HG03097 (cell line): ENCODE results near the gene ST6GALNAC4.
"Not testable (repeated sequence)": the region's sequence is repeated elsewhere in the genome, so short reads cannot be mapped to it uniquely, and the experiment has no call there.

Experiments used
- ATAC-seq: cut with Tn5 transposase; IDR thresholded peaks from one replicate; pipeline ENCODE4 v1.9.1; 2021; ENCODE audit not compliant: unreplicated experiment, low FRiP score

The ST6GALNAC4 gene

DNA sequence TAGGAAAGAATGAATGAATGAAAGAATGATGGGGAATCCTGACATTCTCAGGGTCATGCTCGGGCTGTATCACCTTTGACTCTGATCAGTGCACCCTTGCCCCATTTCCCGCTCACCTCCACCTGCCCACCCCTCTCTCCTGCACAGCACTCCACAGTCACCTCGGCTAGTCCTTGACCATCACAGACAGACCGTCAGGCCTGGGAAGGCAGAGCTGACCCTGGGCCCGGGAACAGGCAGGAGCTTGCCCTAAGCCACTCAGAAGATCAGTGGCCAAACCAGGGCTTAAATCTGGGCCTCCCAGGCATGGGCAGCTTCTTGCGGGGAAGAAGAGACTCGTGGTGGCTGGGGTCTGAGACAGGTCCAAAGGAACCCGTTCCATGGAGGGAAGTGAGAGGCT, 21.0 kb downstream of the ST6GALNAC4 start:
- no peak for ATAC-seq

DNA sequence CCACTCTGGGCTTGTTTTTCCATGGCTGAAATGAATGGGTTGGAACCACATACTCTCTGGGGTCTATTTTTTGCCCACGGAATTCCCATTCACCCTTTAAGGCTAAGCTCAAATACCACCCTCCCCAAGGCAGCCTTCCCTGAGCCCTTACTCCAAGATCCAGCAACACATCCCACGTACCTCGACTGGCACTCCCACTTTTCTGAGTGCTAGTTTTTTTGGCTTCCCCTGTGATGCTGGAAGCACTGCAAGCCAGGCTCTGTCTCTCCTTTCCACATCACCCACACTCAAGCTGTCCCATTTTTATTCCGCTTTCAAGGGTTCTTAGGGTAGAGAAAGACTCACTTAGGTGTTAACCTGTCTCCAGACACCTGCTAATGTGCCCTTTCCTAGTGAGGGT, 23.4 kb downstream of the ST6GALNAC4 start:
- ATAC-seq, result no peak

DNA sequence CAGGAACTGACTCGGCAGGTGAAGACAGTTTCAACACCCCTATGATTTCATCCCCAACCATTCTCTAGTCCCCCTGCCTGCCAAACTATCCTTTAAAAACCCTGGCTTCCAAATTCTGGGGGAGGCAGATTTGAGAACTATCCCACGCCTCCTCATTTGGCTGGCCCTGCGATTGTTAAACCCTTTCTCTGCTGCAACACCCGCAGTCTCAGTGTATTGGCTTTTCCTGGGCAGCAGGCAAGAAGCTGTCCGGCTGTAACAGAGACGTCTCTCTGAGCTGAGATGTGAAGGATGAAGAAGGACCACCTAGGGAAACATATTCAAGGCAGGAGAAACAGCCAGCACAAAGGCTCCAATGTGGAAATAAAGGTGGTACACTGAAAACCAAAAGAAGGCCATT, 24.0 kb downstream of the ST6GALNAC4 start:
- ATAC-seq, result no peak

DNA sequence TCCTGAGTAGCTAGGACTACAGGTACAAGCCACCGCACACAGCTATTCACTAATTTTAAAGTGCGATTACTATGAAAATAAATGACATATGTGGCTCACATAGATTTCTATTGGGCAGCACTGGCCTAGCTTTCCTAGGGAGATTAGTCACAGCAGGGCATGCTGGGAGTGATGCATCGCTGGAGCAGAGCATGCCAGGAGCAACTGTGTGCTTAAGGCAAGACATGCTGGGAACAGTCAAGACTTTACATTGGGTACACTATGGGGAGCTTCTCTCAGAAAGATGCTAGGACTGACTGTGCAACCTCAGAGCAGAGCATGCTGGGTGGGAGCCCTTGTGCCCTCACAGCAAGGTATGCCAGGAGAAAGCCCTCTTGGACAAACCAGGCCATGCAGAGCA, 26.8 kb downstream of the ST6GALNAC4 start:
- no peak for ATAC-seq

DNA sequence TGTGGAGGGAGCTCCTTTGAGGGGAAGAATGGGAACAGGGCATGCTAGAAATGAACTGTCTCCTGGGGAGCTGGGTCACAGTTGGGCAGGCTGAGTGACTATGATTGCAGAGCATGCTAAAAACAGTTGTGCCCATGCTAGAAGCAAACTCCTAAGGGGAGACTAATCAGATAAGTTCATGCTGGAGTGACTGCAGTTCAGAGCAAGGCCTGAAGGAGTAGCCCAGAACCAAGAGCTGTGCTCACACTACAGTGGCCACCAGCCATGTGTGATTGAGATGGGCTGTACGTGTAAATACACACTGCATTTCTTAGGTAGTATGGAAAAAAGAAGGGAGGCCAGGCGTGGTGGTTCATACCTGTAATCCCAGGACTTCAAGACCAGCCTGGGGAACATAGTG, 29.0 kb downstream of the ST6GALNAC4 start:
- no peak for ATAC-seq

DNA sequence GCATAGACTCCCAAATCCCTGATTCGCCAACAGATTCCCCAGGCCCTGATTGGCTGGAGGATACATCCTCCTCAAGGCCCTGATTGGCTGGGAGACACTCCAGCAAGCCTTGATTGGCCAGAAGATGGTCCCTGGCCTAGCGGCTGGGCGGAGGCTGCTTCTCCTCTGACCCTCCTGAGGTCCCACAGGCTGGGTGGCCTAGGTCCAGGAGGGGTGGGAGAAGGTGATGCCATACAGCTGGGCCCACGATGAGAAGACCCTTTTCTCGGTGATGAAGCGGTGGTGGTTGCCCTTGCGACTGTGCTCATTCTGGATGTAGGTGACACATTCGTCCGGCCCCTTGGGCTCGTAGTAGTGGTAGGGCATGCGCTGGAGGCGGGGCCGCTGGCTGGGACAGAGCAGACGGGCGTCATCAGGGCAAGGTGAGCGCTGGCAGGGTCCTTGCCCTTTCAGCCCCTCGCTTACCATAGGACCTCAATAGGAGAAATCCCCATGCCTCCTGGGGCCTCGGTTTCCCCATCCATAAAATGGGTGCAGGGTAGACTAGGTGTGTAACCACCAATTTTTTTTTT, 30.4 kb downstream of the ST6GALNAC4 start:
- ATAC-seq, result no peak

DNA sequence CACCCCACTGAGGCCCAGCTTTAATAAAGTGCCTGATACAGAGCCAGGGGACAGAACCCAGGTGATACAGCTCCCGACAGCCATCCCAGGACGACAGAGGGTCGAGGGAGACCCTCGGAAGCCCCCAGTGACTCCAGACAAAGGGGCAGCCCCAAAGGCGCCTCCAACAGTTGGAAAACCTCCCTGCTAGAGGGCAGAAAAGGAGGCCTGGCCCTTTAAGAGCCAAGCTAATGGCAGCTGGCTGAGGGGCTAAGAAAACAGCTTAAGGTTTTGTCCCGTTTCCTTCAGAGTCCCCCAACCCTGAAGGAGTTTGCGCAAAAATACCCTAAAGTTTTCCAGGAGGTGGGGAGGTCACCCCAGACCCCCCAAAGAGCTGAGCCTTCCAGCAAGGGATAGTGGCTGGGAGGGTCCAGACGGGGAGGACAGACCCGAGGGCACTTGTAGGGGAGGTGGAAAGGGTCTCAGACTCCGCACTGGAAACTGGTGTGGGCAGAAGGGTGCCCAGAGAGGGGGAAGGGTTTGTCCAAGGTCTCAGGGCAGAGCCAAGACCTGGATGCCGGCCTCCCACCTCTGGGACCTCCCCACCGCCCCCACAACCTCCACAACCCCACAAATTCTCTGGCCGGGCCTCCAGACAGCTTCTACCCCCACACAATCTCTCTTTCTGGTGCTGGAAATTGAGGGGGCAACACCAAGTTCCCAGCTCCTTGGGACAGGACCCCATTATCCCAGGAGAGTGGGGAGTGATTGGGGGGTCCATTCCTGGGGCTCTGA, 31.1 kb downstream of the ST6GALNAC4 start:
- no peak for ATAC-seq

DNA sequence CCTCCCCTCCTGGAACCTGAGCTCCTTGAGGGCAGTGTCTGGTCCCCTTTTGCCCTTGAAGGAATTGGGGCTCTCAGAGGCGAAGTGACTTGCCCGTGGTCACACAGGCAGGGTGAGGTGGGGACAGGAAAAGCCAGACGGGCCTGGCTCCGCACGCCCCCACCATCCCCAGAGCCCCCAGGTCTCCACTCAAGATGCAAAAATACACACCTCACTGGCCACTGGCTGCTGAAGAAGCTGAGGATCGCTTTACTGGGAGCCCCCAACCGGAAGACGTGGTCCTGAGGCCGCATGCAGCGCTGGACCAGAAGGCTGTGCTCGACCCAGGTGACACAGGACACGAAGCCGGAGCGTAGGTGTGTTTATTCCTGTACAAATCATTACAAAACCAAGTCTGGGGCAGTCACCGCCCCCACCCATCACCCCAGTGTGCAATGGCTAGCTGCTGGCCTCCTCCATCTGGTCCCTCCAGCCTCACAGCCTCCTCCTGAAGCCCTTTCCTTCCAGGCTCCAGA, 31.8 kb downstream of the ST6GALNAC4 start:
- no peak for ATAC-seq

DNA sequence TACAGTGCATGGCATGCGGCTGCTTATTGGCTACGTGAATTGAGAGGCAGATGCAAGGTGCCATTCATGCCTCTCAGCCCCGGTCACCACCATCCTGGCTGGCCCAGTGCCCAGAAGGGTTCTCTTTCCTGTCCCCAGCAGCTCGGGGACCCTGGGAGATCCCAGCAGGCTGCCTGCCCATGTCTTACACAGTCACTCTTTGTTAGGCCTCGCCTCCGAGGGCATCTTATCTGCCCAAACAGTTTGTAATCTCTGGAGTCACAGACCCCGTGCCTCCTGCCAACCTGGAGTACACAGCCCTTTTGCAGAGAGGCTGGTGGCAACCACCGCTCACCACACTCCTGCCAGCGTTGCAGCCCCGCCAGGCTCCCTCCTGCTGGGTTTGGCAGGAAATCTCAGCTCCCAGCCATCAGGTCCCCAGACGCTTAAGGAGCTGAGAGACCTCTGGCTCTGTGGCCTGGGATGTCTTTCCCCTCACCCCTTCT, 32.4 kb downstream of the ST6GALNAC4 start:
- no peak for ATAC-seq

DNA sequence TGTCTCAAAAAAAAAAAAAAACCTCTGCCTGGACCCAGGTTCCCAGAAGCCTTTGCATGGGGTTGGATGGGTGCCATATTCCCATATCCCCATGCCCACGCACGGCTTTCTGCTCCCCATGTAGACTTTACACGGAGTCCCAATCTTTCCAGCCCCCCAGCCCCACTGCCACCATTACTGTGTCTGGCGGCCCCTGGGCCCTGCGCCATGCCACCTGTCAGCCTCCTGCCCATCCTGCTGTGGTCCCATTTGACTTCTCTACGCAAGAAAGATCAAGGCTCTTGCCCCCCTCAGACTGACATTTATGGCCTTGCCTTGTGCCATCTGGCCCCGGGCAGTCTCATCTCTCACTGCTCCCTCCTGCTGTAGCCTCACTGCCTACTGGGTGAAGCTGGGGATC, 32.9 kb downstream of the ST6GALNAC4 start:
- no peak for ATAC-seq

DNA sequence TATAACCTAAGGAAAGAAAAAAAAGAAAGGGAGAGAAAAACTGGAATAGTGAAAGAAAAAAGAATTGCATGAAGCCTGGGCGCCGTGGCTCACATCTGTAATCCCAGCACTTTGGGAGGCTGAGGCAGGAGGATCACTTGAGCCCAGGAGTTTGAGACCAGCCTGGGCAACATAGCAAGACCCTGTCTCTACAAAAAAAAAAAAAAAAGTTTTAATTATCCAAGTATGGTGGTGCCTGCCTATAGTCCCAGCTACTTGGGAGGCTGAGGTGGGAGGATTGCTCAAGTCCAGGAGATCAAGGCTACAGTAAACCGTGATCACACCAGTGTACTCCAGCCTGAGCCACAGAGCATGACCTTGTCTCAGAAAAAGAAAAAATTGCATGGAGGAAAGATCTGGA, 35.1 kb downstream of the ST6GALNAC4 start:
- ATAC-seq, result not testable (repeated sequence)

DNA sequence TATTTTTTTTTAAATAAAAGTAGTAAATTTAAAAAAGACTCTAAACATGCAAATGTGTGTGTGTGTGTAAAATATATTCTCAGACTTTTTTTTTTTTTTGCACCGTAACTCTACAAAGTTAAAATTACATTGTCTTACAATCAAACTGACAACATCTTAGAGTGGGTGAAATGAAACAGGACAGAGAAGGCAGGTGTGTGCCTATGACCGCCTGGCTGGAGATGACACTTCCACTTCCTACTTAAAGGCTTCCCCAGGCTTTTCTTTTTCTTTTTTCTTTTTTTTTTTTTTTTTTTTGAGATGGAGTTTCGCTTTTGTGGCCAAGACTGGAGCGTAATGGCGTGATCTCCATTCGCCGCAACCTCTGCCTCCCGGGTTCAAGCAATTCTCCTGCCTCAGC, 36.7 kb downstream of the ST6GALNAC4 start:
- ATAC-seq, result no peak

DNA sequence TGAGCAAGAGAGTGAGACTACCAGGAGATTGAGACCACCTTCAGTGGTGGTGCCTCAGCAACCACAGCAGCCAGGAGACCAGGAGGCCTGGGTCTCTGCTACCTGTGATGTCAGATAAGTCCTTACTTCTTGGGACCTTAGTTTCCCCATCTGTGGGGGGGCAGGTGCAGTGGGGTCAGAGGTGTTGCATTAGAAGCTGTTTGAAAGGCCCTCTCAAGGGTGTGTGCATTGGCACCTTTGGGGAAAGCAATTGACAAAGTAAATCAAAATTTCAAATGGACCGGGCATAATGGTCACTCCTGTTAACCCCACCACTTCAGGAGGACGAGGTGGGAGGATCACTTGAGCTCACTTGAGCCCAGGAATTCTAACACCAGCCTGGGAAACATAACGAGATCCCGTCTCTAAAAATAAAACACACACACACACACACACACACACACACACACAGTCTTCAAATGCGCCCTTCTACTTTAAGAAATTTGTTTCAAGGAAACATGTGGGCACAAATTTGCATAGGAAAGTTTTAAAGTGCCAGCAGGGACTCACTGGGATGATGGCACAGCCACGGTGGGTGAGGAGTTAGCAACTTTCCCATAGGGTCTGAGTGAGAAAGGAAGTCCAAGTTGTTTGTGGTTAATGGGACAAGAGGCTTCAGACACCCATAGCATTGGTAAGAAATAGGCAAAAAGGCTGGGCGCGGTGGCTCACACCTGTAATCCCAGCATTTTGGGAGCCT, 38.0 kb downstream of the ST6GALNAC4 start:
- ATAC-seq, result no peak

DNA sequence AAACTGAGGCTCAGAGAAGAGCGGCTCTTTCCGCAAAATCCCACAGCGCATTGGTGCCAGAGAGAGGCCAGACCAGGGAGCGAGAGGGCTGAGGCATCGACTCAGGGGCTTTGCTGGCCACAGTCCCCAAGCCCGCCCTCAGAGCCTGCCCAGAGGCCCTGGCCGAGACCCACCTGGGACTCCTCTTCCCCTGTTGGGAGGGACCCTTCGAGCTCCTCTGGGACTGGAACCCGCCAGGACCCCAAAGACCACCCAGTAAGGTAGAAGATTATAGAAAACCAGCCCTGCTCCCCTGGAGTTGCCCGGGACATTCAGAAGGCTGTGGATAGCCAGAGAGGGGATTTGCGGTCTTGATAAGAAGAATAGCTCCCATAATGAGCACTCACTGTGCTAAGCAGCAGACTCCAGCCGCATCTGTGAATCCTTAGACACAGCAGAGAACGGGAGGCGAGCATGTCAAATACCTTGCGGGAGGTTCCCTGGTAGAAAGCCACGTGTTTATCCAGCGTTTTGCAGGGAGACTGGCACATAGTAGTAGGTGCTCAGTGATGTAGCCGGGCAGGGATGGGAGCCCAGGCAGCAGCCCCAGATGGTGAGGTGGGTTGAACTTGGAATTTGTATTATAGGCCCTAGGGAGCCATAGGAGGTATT, 38.7 kb downstream of the ST6GALNAC4 start:
- no peak for ATAC-seq

DNA sequence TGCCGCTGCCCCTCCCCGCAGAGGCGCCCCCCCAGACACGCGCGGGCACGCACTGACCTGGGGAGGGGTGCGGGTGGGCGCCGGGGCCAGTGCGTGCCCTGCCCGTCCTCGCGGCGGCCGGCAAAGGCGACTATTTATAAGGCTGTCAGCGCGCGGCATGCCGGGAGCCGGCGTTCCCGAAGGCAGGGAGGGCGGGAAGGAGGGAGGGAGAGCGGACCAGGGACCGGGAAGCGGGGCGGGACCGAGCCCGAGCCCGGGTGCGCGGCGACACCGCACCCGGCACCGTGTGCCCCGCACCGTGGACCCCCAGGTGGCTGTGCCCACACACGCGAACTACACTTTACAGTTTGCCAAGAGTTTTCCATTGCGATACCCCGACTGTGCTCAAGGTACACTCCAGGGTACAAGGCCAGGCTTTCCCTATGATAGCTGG, 39.3 kb downstream of the ST6GALNAC4 start, which contains the start of gene AK1:
TSS of gene AK1 (minus strand) at position 110 of the 433 bp plus-strand sequence. CDS start 3,058 bp downstream, outside the sequence.
- ATAC-seq, result no peak

DNA sequence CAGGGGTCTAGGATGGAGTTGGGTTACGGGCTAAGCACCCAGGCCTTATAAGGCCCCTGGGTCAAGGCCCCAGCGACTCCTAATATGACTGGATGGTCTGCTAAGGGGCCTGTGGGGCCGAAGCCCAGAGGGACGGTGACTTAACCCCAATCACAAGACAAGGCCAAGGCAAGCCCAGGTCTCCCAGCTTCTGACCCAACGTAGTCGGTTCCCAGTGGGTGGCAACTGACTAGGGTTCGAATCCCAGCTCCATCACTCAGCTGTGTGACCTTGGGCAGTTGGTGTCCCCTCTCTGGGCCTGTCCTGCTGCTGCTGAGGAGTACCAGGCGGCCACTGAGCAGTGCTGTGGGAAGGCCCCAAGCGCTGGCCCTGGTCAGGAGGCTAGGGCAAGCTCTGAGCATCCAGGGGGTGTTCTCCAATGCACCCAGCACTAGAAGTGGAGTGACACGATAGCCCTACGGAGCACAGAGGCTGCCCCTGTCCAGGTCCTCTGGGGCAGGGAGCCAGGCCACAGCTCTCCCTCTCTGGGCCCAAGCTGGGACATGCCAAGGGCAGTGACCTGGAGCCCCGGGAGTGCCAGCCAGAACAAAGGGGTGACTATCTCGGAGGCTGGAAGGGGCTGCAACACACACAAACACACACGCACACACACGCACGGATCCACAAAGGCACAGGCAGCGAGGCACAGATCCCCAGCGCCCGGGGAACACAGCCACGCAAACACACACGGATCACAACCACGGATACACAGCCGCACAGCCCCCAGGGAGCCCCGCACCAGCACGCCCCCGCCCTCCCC, 39.9 kb downstream of the ST6GALNAC4 start:
- no peak for ATAC-seq

DNA sequence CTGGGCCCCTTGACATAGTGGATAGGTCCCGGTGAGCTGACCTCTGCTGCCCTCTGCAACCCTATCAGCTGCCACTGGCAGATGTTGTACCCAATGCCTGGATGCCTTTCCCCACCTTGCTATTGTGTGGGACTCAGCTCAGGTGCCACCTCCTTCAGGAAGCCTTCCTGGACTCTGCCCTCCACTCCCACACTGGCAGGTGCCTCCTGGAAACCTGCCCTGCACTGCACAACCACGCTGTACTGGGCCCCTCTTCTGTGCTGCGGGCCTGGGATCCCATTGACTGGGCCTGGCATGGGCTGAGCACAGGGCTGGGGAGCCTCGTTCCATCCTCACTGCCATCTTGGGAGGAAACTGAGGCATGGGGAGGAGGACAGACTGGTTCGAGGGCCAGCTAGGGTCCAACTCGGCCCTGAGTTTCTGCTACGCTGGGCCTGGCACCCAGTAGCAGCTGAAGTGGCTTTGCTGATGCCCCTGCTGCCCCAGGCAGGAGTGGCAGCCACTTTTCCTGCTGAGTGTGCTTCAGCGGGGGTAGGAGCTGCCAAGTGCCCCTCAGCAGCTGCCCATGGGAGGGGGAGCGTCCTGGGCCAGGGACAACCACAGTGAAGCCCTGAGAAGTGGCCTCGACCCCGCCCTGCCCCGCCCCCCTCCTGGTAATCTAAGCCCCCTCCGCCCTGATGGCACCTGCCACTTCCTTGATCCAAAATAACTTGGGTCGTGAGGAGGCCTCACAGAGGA, 40.6 kb downstream of the ST6GALNAC4 start:
- no peak for ATAC-seq

DNA sequence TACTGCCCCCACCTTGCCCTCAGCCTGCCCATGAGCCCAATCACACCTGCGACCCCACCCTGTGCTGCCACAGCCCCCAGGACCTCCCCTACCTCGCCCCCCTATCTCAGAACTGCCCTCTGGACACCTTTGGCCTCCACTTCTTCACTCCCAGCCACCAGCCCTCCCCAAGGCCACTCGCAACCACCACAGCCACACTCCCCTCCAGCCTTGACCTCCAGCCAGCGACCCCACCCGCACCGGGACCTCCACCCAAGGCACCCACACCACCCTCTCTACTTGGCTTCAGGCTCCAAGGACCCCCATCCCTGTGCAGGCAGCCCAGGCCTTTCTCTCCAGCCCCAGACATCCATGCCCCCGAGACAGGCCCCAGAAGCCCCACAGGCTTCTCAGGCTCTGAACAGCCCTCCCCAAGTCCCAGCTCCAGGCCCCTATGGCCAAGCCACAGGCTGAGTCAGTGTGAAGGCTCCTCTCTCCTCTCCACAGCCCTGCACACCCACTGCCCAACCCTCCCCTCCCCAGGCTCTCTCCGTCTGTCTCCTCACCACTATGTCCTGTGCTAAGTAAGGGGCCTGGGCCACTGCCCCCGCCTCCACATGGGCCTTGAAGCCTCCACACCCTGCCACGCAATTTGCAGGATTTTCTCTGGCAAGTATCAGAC, 41.4 kb downstream of the ST6GALNAC4 start:
- ATAC-seq, result no peak
